ENCODE data around the gene CCNDBP1. TPM values are rescaled to one million over a fixed set of nuclear protein-coding genes. Genes with fewer than 3 reads are reported as not detected.
"Not testable (repeated sequence)": the region's sequence is repeated elsewhere in the genome, so short reads cannot be mapped to it uniquely, and the experiment has no call there.

Gene CCNDBP1
- total RNA-seq, 1 experiment from 2014 or later: 20.4 TPM

GRCh38 chr15:43221422-43221821 lies 36.2 kb downstream of the CCNDBP1 start:
- Mint-ChIP-seq H3K27ac (no peak overlapping the region), H3K4me3 (no peak overlapping the region), H3K4me1 (peaks cover 5% of the 10 kb centered on the region), H3K9me3 (no peaks in the 10 kb centered on the region), H3K36me3 (no peaks in the 10 kb centered on the region), H3K27me3 (ENCODE audit: low read depth) (no peaks in the 10 kb centered on the region; the same call in 1 of the 2 replicates)
- DNase-seq (ENCODE audit: low spot score) (no peak), ATAC-seq (no peak)
- CTCF ChIA-PET: interaction anchor here (1.0 to 2.0 kb wide), 2 partner anchors 47 to 64 kb away, joined by 4 to 5 read pairs; no protein-coding TSS in a partner anchor
- TF ChIP-seq FOXP4 (CRISPR knock-in tag; IDR thresholded peaks at IDR 0.05): no peak
- TF ChIP-seq PRRX2 (CRISPR knock-in tag; IDR thresholded peaks at IDR 0.05): no peak
- no peak for TF ChIP-seq ZNF263 (CRISPR knock-in tag; IDR thresholded peaks at IDR 0.05; ENCODE audit: low read depth)
- no peak for TF ChIP-seq MAX (CRISPR knock-in tag; IDR thresholded peaks at IDR 0.05)
- no peak for TF ChIP-seq ZNF532 (CRISPR knock-in tag; IDR thresholded peaks at IDR 0.05; ENCODE audit: borderline replicate concordance)
- no peak for TF ChIP-seq FOXP1 (CRISPR knock-in tag; IDR thresholded peaks at IDR 0.05; ENCODE audit: borderline replicate concordance)
- TF ChIP-seq ARID4B (CRISPR knock-in tag; IDR thresholded peaks at IDR 0.05; ENCODE audit: borderline replicate concordance): no peak
- no peak for TF ChIP-seq ATF6 (CRISPR knock-in tag; IDR thresholded peaks at IDR 0.05)
- TF ChIP-seq RORB (CRISPR knock-in tag; IDR thresholded peaks at IDR 0.05): no peak
- POLR2A ChIA-PET: no interaction called here

DNA sequence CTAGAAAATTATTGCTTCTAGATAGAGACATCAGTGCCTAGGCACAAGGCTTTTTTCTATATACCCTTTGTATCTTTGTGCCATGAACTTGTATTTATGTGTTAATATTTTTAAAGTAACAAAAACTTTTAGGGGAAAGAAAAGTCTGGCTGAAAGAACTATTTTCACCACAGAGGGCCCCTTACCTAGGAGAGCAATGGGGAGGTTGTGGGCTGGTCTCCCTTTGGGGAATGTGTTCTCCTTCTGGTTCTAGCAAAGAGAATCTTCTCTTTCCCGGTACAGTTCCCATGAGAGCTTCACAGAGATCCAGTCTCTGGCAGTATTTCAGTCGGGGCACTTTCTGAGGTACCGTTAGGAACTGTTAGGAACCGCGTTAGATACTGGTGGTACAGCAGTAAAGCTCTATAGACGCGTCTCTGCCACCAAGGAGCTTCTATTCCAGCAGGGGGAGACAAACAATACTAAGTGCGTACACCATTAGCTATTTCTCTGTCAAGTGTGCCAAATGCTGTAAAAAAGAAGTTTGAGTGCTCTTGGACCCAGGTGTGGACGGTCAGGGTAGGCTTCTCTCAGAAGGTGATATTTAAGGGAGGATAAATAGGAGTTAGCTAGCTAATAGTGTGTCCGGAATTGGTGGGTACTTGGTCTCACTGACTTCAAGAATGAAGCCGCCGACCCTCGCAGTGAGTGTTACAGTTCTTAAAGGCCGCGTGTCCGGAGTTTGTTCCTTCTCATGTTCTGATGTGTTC lies 40.2 kb downstream of the CCNDBP1 start:
- Mint-ChIP-seq H3K27ac (no peak overlapping the region), H3K4me3 (no peak overlapping the region), H3K4me1 (no peaks in the 10 kb centered on the region), H3K36me3 (no peaks in the 10 kb centered on the region), H3K27me3 (ENCODE audit: low read depth) (no peaks in the 10 kb centered on the region; the same call in 1 of the 2 replicates), H3K9me3 (peaks cover 9% of the 10 kb centered on the region)
- ChIA-PET CTCF (interaction anchor here (0.5 to 2.7 kb wide), 49 partner anchors 9 to 531 kb away, joined by 3 to 101 read pairs (median 4); partner anchors contain the start of genes CCNDBP1, LCMT2, TGM5 and TUBGCP4), POLR2A (interaction anchor here (0.5 to 0.6 kb wide), 2 partner anchors 48 to 285 kb away, joined by 5 to 7 read pairs; no protein-coding TSS in a partner anchor)
- TF ChIP-seq, protein P1, sequence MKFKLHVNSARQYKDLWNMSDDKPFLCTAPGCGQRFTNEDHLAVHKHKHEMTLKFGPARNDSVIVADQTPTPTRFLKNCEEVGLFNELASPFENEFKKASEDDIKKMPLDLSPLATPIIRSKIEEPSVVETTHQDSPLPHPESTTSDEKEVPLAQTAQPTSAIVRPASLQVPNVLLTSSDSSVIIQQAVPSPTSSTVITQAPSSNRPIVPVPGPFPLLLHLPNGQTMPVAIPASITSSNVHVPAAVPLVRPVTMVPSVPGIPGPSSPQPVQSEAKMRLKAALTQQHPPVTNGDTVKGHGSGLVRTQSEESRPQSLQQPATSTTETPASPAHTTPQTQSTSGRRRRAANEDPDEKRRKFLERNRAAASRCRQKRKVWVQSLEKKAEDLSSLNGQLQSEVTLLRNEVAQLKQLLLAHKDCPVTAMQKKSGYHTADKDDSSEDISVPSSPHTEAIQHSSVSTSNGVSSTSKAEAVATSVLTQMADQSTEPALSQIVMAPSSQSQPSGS (CRISPR knock-in tag; IDR thresholded peaks at IDR 0.05; ENCODE audit: borderline replicate concordance, low read depth): no peak
- peak; percentile 55; the same call in 1 of the 2 replicates for TF ChIP-seq CTCF (IDR thresholded peaks at IDR 0.05)
- ATAC-seq: peak; percentile 96
- peak; percentile 40 for DNase-seq (ENCODE audit: low spot score)

DNA sequence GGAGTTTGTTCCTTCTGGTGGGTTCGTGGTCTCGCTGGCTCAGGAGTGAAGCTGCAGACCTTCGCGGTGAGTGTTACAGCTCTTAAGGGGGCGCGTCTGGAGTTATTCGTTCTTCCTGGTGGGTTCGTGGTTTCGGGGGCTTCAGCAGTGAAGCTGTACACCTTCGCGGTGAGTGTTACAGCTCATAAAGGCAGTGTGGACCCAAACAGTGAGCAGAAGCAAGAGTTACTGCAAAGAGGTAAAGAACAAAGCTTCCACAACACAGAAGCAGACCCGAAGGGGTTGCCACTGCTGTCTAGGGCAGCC lies 40.7 kb downstream of the CCNDBP1 start:
- H3K4me1 Mint-ChIP-seq; H3K36me3 Mint-ChIP-seq; DNase-seq (ENCODE audit: low spot score); H3K27me3 Mint-ChIP-seq (ENCODE audit: low read depth); ATAC-seq; H3K27ac Mint-ChIP-seq; H3K4me3 Mint-ChIP-seq; H3K9me3 Mint-ChIP-seq: not testable (repeated sequence)
- CTCF ChIA-PET: interaction anchor here (0.5 to 2.7 kb wide), 39 partner anchors 9 to 531 kb away, joined by 3 to 101 read pairs (median 6); partner anchors contain the start of genes CCNDBP1, LCMT2, TGM5 and TUBGCP4
- POLR2A ChIA-PET: interaction anchor here (0.5 to 0.6 kb wide), 2 partner anchors 47 to 285 kb away, joined by 5 to 7 read pairs; no protein-coding TSS in a partner anchor

Data from WTC11 (cell line).